OCI-M1 (cell line): ENCODE measurements around the gene CLDN34.

Experiments
- DNase-seq: peaks from one replicate; lab custom pipeline; 2025; lab: John Stamatoyannopoulos, UW

CLDN34 gene

GRCh38 chrX:9966775-9967408 lies at the start of gene CLDN34:
Gene CLDN34, plus strand, starts transcription at chrX:9967358. Its CDS starts 0 bp downstream, at chrX:9967358.
- no peak for DNase-seq

- no peak for DNase-seq
These were observed 49.3 kb upstream of the CLDN34 start for GRCh38 chrX:9917861-9918260.

- no peak for DNase-seq
These were observed 47.5 kb upstream of the CLDN34 start for GRCh38 chrX:9919632-9920172.

- DNase-seq, result no peak
These were observed 45.8 kb upstream of the CLDN34 start for GRCh38 chrX:9921407-9921806.

GRCh38 chrX:9923357-9923756 lies 43.8 kb upstream of the CLDN34 start:
- DNase-seq, result no peak

GRCh38 chrX:9926002-9926401 lies 41.2 kb upstream of the CLDN34 start:
- no peak for DNase-seq

- no peak for DNase-seq
These were observed 39.3 kb upstream of the CLDN34 start for GRCh38 chrX:9927698-9928482.

GRCh38 chrX:9935436-9935835 lies 31.7 kb upstream of the CLDN34 start:
- no peak for DNase-seq

- no peak for DNase-seq
These were observed 29.4 kb upstream of the CLDN34 start for GRCh38 chrX:9937761-9938160.

- DNase-seq, result no peak
These were observed 28.6 kb upstream of the CLDN34 start for GRCh38 chrX:9938516-9938915.

- no peak for DNase-seq
These were observed 26.7 kb upstream of the CLDN34 start for GRCh38 chrX:9940421-9940820.

GRCh38 chrX:9942086-9942485 lies 25.1 kb upstream of the CLDN34 start:
- DNase-seq, result no peak

GRCh38 chrX:9943420-9943819 lies 23.7 kb upstream of the CLDN34 start:
- DNase-seq, result no peak

- DNase-seq, result no peak
These were observed 19.9 kb upstream of the CLDN34 start for GRCh38 chrX:9947131-9947794.

- no peak for DNase-seq
These were observed 18.8 kb upstream of the CLDN34 start for GRCh38 chrX:9948406-9948805.

- DNase-seq, result no peak
These were observed 14.9 kb upstream of the CLDN34 start for GRCh38 chrX:9952300-9952699.

GRCh38 chrX:9953396-9953795 lies 13.8 kb upstream of the CLDN34 start:
- DNase-seq, result no peak

- DNase-seq, result no peak
These were observed 11.7 kb upstream of the CLDN34 start for GRCh38 chrX:9955506-9955905.

GRCh38 chrX:9957743-9958142 lies 9.4 kb upstream of the CLDN34 start:
- DNase-seq, result no peak

- no peak for DNase-seq
These were observed 9.0 kb upstream of the CLDN34 start for GRCh38 chrX:9958183-9958582.

GRCh38 chrX:9961750-9962149 lies 5.4 kb upstream of the CLDN34 start:
- no peak for DNase-seq

- DNase-seq, result no peak
These were observed 10.5 kb downstream of the CLDN34 start for GRCh38 chrX:9977635-9978034.

GRCh38 chrX:9980401-9980800 lies 13.2 kb downstream of the CLDN34 start:
- no peak for DNase-seq
